ENCODE results near the gene ANKRD28. TPM values are rescaled to one million over a fixed set of nuclear protein-coding genes. Genes with fewer than 3 reads are reported as not detected.

ANKRD28 gene
- total and polyA plus RNA-seq, 2 of the 4 experiments (the other 2 are of a cell fraction), result 52.6 to 211 TPM

- Histone ChIP-seq H3K27ac (ENCODE audit: insufficient read depth, low read length) (no peak overlapping the region), H4K20me1 (ENCODE audit: insufficient read depth, low read length) (no peaks in the 10 kb centered on the region), H2AK5ac (ENCODE audit: low read depth, low read length) (no peak overlapping the region), H2BK15ac (ENCODE audit: low read depth, low read length) (no peak overlapping the region), H3K36me3 (ENCODE audit: control insufficient read depth, insufficient read depth, low read length) (peaks cover 39% of the 10 kb centered on the region), H3K9me3 (ENCODE audit: control insufficient read depth, insufficient read depth, low read length) (no peaks in the 10 kb centered on the region), H2AFZ (replicated peaks; ENCODE audit: low read length, poor library complexity) (no peak overlapping the region), H2BK120ac (ENCODE audit: low read depth, low read length) (no peak overlapping the region), H2BK5ac (ENCODE audit: low read depth, low read length, poor library complexity, severe bottlenecking) (no peak overlapping the region), H2BK20ac (ENCODE audit: low read depth, low read length) (no peak overlapping the region), H4K91ac (ENCODE audit: insufficient read depth, low read depth, low read length) (no peak overlapping the region), H3K4me3 (ENCODE audit: insufficient read depth, low read depth, low read length) (no peak overlapping the region), H3K4me2 (ENCODE audit: low read depth, low read length) (no peak overlapping the region), H4K8ac (ENCODE audit: low read depth in 2 of 2, low read length in 2 of 2) (no peak overlapping the region), H3K18ac (ENCODE audit: low read depth, low read length) (no peak overlapping the region), H3K4ac (ENCODE audit: low read depth, low read length) (no peak overlapping the region), H3K79me1 (ENCODE audit: low read depth in 1 of 2, low read length in 2 of 2) (peaks cover 31 to 53% of the 10 kb centered on the region in 2 experiments), H3K9ac (ENCODE audit: low read depth, low read length) (no peak overlapping the region), H3K9me1 (ENCODE audit: insufficient read depth, low read length) (peaks cover 11% of the 10 kb centered on the region), H3K27me3 (ENCODE audit: control insufficient read depth, insufficient read depth, low read length) (no peaks in the 10 kb centered on the region), H2AK9ac (replicated peaks; ENCODE audit: low read depth, low read length, poor library complexity) (no peak overlapping the region), H3K4me1 (ENCODE audit: control insufficient read depth, insufficient read depth, low read length) (peaks cover 3% of the 10 kb centered on the region), H3K56ac (ENCODE audit: extremely low read depth, insufficient read depth, low read length) (no peak overlapping the region), H3K14ac (replicated peaks; ENCODE audit: low read depth, low read length) (no peak overlapping the region), H4K5ac (ENCODE audit: low read depth, low read length) (no peak overlapping the region), H3K23ac (ENCODE audit: low read depth, low read length) (no peak overlapping the region)
- in situ Hi-C loops (cut with MboI; ENCODE audit: low sequenced_read_pairs), result no loop called here
- no peak for ATAC-seq (ENCODE audit: low read depth)
- intact Hi-C loops (cut with micrococcal nuclease), result no loop called here
- ChIA-PET POLR2A (ENCODE audit: unreplicated experiment) (no interaction called here), CTCF (no interaction called here)
- TF ChIP-seq NFE2L2 (IDR thresholded peaks at IDR 0.05; ENCODE audit: low read depth, low read length), result no peak
- no peak for TF ChIP-seq BHLHE40 (IDR thresholded peaks at IDR 0.05; ENCODE audit: low read depth, low read length)
- no peak for TF ChIP-seq RAD21 (IDR thresholded peaks at IDR 0.05; ENCODE audit: low read length)
- BruUV-seq (replicated peaks), result no TSS peak
- dilution Hi-C loops (cut with HindIII; ENCODE audit: low sequenced_read_pairs, unreplicated experiment), result no loop called here
- no peak for DNase-seq
Measured at GRCh38 chr3:15728766-15729165, 69.0 kb downstream of the ANKRD28 start.

Data from IMR-90 (cell line).